NCI-H1694 (cell line): Measurements from ENCODE around the gene TXNDC17.
"Not testable (repeated sequence)": the region's sequence is repeated elsewhere in the genome, so short reads cannot be mapped to it uniquely, and the experiment has no call there.

Source experiments
- DNase-seq: peaks from one replicate; lab custom pipeline; 2025; lab: John Stamatoyannopoulos, UW

TXNDC17 gene

GRCh38 chr17:6637458-6637840 is 3.4 kb upstream of the TXNDC17 start:
- DNase-seq: no peak

GRCh38 chr17:6638046-6638908 is 2.6 kb upstream of the TXNDC17 start:
- no peak for DNase-seq

DNA sequence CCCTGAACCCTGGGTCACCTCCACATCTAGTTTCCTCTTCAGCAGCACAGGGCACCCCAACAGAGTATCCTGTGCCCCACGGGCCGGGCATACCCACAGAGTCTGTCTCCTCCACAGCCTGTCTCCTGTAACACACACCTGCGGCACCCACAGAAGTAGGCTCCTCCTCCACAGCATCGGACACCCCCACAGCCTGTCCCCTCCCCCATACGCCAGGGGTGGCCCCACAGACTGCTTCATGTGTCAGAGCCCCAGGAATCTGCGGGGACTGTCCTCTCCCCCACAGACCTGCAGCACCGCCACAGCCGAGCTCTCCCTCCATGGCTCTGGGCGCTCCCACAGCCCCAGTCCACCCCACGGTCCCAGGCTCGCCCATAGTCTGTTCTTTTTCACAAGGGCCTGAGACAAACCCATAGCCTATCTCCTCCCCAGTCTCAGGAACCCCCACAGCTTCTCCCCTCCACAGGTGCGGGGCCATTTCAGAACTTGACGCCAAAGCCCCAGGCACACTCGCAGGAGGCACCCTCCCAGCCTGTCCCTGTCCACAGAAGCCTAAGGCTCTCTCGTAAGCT is 1.8 kb upstream of the TXNDC17 start:
- DNase-seq: no peak

DNA sequence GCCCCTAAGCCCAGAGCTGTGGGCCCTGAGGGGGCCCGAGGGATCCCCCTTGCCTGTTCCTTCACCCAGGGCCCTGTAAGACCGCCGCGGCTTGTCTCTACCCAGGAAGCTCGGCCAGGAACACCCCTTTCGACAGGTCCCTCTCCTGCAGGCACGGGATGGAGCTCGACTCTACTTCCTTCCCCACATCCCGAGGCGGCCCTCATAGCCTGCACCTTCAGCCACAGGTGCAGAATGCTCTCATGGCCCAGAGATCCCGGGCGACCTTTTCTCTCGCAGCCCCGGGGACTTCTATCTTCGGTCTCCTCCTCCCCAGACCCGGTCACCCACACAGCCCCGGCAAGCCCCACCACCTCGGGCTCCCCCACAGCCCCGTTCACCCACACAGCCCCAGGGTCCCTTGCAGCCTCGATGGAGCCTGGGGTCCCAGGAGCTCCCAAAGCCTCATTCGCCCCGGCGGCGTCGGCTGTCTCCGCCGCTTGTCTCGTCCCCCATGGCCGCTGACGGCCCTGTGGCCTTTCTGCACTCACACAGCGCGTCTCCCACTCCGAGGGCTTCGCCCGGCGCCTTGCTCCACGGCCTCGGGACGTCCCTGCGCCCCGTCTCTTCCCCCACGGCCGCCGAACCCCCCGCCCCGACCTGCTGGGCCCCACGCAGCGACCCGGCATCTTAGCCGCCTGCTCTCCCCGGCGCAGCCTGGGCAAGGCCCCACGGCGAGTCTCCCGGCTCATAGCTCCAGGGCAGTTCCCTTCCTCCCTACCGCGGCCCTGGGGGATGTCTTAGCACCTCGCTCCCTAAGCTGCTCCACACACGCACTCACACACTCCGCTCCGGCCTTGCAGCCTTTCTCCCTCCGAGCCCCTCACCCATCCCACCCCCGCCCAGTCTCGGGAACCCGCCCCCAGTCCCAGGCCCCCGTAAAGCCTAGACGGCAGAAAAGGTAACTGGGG is 999 bp upstream of the TXNDC17 start:
- DNase-seq: peak; percentile 25

GRCh38 chr17:6641247-6641863 is 495 bp downstream of the TXNDC17 start:
- DNase-seq: no peak

- DNase-seq: no peak
These were observed 1.7 kb downstream of the TXNDC17 start for GRCh38 chr17:6642592-6642991.

- no peak for DNase-seq
These were observed 2.7 kb downstream of the TXNDC17 start for GRCh38 chr17:6643451-6644125.

DNA sequence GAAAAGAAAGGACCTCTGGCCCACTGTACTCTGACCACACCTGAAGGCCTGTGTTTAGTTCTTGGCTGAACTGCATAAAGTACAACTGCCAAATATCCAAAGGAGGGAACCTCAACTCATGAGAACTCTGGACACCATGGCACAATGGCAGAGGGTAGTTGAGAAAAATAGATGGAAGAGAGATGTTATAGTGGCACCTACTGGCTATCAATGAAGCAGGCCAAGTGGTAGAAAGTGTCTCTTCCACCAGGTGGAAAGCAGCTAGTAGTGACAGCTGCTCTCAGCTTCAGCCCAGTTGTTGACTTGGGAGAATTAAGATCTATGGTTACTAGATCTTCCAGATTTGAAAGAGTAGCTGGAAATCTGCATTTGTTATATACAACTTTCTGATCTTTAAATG is 7.3 kb downstream of the TXNDC17 start:
- DNase-seq: no peak

DNA sequence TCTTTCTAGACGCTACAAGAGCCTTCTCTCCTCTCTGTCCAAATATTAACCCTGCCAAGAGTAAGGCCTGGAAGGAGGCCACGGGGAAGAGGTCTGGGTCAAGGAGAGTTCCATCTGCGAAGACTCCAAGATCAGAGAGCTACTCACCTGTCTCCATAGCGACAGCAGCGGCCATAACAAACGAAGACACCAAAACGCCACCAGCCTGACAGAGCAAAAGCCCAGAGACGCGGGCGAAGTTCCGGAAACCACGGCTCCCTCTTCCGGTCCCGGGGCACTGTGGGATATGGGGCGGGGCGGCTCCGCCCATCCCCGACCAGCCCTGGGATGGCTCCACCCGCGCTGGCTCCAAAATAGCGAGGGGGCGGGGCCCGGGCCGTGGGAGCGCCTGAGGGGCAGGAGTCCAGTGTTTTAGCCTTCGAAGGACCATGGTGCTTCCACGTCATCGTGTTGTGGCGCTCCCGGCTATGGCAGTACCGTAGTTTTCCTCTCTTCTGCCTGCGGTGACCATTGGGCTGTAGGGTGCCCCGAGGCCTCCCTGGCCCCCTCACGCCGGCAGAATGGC is 10.6 kb downstream of the TXNDC17 start, which contains the start of the genes C17orf100 and MED31:
Gene C17orf100, plus strand, starts transcription at position 409 of the 565 bp plus-strand sequence. Its CDS starts 152 bp downstream, at position 561.
Gene MED31, minus strand, starts transcription at position 252 of the 565 bp plus-strand sequence. Its CDS starts 77 bp downstream, at position 175.
- DNase-seq: peak; percentile 88

DNA sequence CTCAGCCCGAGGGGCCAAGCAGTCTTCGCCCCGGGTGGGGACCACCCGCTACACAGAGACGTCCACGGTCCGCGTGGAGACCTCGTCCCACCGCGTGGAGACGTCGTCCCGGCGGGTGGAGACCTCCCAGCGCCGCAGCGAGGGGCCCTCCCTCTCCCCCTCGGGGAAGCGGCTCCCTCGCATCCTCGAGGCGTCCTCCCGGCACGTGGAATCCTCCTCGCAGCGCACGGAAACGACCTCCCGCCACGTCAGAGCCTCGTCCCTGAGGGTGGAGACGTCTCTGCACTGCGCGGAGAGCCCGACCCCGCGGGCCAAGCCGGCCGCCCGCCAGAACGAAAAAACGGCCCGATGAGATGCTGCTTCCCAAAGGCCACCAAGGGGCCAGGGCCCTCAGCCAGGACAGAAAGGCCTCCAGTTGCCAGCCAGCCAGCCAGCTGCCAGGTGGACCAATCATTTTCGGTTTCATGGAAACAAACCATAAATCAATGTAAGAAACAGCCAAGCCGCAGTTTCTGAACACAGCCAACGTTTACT is 11.1 kb downstream of the TXNDC17 start:
- DNase-seq: no peak

DNA sequence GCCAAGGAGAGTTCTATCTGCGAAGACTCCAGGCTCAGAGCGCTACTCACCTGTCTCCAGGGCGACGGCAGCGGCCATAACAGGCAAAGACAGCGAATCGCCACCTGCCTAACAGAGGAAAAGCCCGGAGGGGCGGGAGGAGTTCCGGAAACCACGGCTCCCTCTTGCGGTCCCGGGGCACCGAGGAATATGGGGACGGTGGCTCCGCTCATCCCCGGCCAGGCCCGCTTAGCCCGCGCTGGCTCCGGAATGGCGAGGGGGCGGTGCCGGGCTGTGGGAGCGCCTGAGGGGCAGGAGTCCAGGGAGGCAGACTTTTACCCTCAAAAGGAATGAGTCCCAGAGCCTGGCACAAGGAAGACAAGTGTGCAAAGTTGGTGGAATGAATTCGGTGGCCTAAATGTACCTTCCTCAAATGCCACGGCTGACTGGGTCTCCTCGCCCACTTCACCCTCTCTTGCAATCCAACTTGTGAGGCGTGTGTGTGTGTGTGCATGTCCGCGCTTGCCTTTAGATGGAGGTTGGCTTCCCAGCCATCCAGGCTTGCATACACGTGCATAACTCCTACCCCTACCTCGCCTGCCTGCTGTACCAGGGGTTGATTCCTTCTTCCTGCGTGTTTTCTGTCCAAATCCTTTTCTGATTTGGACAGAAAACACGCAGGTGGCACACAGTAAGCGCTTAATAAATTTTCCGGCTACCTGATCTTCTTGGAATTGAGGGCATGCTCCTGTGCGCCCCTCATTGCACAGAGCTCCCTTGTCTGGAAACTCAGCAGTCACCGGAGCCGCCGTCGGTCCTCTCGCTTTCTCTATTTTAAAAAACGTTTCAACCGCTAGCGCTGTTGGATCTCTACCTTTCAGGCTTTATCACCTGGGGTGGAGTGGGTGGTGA is 14.2 kb downstream of the TXNDC17 start:
- DNase-seq: peak; percentile 20

- peak; percentile 2 for DNase-seq
These were observed 15.0 kb downstream of the TXNDC17 start for GRCh38 chr17:6655732-6656361.

- not testable (repeated sequence) for DNase-seq
These were observed 16.2 kb downstream of the TXNDC17 start for GRCh38 chr17:6656797-6657632.

GRCh38 chr17:6657633-6658287 is 16.9 kb downstream of the TXNDC17 start:
- DNase-seq: no peak

GRCh38 chr17:6658411-6658810 is 17.6 kb downstream of the TXNDC17 start:
- not testable (repeated sequence) for DNase-seq

DNA sequence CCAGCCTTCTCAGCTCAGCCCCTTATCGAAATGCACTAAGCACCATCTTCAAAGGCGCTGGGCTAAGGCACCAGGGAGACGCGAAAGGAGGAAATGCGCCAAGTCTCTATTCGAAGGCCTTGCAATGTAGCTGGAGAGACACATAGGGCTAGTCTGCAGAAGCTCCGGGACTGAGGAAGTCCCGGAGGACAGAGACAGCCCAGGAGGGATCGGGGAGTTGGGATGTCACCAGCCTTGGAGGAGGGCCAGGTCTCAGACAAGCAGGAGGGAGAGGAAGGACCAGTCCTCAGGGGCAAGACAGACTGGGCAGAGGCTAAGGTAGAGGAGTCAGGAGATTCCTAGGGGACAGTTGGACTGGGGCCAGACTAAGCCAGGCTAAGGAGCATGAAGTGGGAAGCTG is 19.2 kb downstream of the TXNDC17 start:
- no peak for DNase-seq

GRCh38 chr17:6660805-6661463 is 20.1 kb downstream of the TXNDC17 start:
- no peak for DNase-seq
